NCI-H1436 treated with DMSO at 0.1 percent for 48 hours (cell line): Measurements from ENCODE around the gene FAM20A.
"Not testable (repeated sequence)": the region's sequence is repeated elsewhere in the genome, so short reads cannot be mapped to it uniquely, and the experiment has no call there.

Experiments used
- DNase-seq: peaks from one replicate; lab custom pipeline; 2025; lab: John Stamatoyannopoulos, UW

The FAM20A gene

GRCh38 chr17:68492394-68493054 is 108.6 kb downstream of the FAM20A start:
- DNase-seq: not testable (repeated sequence)

DNA sequence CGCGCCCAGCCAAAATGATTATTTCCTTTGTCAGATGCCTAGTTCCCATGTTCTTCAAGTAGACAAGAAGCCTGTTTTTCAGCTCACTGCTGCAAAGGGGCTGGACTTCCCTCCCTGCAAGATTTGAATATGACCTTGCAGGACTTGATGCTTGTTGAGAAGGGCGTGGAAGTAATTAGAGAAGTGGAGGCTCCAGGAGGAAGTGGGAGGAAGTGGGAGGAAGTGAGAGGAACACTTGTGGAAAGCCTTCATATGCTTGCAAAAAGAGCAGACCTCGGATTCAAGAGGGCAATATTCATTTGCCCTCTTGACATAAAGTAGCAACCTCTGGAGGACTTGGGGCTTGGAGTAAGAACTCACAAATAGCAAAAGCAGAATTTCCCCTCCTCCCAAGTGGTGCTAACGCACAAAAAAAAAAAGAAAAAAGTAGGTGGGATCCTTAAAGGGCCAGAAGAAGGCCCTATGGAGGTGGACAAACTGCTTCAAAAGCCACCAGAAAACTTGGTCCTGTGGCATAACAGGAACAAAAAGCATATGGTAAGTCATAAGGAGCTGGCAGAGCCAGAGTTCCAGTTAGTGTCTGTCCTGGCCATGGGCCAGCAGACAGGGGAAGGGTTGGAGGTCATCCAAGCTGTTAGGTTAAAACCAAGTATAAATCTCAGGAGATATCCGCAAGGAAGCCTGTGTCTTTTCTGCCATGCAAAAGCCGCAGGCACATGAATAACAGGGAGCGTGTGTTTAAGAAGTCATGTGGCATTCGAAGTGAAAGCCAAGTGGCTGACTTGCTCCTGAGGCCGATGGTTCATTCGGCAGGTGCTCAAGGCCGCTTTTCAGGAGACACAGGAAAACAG is 109.6 kb downstream of the FAM20A start:
- DNase-seq: no peak

DNA sequence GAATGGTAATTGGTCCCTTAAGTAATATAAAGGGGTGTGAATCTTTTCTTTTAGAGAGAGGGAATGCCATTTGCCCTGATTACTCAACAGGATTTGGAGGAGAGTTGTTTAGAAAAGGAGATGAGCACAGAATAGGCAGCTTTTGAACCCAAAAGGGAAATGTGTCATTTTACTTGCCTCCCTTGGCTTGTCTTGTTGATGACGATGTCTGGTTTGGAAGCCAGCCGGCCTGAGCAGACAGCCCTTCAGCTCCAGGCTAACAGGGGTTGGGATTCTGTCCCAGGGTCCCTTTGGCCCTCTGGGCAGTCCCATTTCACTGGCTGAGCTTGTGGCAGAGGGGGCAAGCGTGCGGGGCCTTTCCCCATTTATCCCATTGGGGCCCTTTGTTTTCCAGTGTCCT is 111.2 kb downstream of the FAM20A start:
- DNase-seq: no peak
